Femur (tissue), 1 donor: ENCODE results near the gene GEMIN5.
"Not testable (repeated sequence)": the region's sequence is repeated elsewhere in the genome, so short reads cannot be mapped to it uniquely, and the experiment has no call there.

ENCODE experiments used
- DNase-seq: peaks from one replicate; pipeline ENCODE4 v3.0.0-alpha.2; 2017

Gene GEMIN5

GRCh38 chr5:154937718-154938466 is at the start of gene GEMIN5:
Gene GEMIN5 (minus strand): TSS chr5:154938211. CDS start chr5:154938133, 78 bp downstream.
- DNase-seq = peak; percentile 90

- DNase-seq = no peak
These were observed 48.1 kb upstream of the GEMIN5 start for GRCh38 chr5:154986151-154986550.

GRCh38 chr5:154984946-154985516 is 47.0 kb upstream of the GEMIN5 start:
- no peak for DNase-seq

GRCh38 chr5:154978294-154978693 is 40.3 kb upstream of the GEMIN5 start:
- not testable (repeated sequence) for DNase-seq

GRCh38 chr5:154977409-154977808 is 39.4 kb upstream of the GEMIN5 start:
- no peak for DNase-seq

- not testable (repeated sequence) for DNase-seq
These were observed 38.1 kb upstream of the GEMIN5 start for GRCh38 chr5:154976082-154976481.

GRCh38 chr5:154972476-154973080 is 34.6 kb upstream of the GEMIN5 start:
- DNase-seq = peak; percentile 28

GRCh38 chr5:154971501-154971900 is 33.5 kb upstream of the GEMIN5 start:
- no peak for DNase-seq

GRCh38 chr5:154970759-154971158 is 32.7 kb upstream of the GEMIN5 start:
- DNase-seq = no peak

GRCh38 chr5:154968953-154969352 is 30.9 kb upstream of the GEMIN5 start:
- DNase-seq = no peak

GRCh38 chr5:154967421-154968024 is 29.5 kb upstream of the GEMIN5 start:
- no peak for DNase-seq

- no peak for DNase-seq
These were observed 28.9 kb upstream of the GEMIN5 start for GRCh38 chr5:154966874-154967273.

GRCh38 chr5:154966081-154966841 is 28.2 kb upstream of the GEMIN5 start:
- no peak for DNase-seq

GRCh38 chr5:154962494-154962893 is 24.5 kb upstream of the GEMIN5 start:
- no peak for DNase-seq

GRCh38 chr5:154956712-154957111 is 18.7 kb upstream of the GEMIN5 start:
- DNase-seq = no peak

GRCh38 chr5:154949781-154950180 is 11.8 kb upstream of the GEMIN5 start:
- no peak for DNase-seq

- DNase-seq = no peak
These were observed 10.3 kb upstream of the GEMIN5 start for GRCh38 chr5:154948313-154948712.

GRCh38 chr5:154947778-154948177 is 9.8 kb upstream of the GEMIN5 start:
- DNase-seq = no peak

GRCh38 chr5:154945695-154946301 is 7.8 kb upstream of the GEMIN5 start:
- DNase-seq = no peak

- no peak for DNase-seq
These were observed 6.7 kb upstream of the GEMIN5 start for GRCh38 chr5:154944716-154945115.

GRCh38 chr5:154943527-154943926 is 5.5 kb upstream of the GEMIN5 start:
- DNase-seq = no peak
